Cardiac fibroblast (primary cell): ENCODE results near the gene HSDL1.

ENCODE experiments used
- DNase-seq, 2 donors: peaks; one replicate each; pipeline versions ENCODE4 v3.0.0 to v3.0.0-alpha.2; 2010; ENCODE audit warnings: low read depth in 2 of 2
- H3K4me3 ChIP-seq, 2 donors: replicated peaks in 1 of 2; 1 replicate in 1 of 2; 2 replicates in 1 of 2; pipeline ENCODE4 v1.5.1; 2011; ENCODE audit warnings: low read depth in 2 of 2, low read length in 2 of 2, mild to moderate bottlenecking in 2 of 2, moderate library complexity in 1 of 2
- CTCF ChIP-seq: IDR thresholded peaks from one replicate; pipeline ENCODE4 v1.5.1; 2011; ENCODE audit warnings: low read depth, mild to moderate bottlenecking, low read length, inconsistent platforms

HSDL1 gene

DNA sequence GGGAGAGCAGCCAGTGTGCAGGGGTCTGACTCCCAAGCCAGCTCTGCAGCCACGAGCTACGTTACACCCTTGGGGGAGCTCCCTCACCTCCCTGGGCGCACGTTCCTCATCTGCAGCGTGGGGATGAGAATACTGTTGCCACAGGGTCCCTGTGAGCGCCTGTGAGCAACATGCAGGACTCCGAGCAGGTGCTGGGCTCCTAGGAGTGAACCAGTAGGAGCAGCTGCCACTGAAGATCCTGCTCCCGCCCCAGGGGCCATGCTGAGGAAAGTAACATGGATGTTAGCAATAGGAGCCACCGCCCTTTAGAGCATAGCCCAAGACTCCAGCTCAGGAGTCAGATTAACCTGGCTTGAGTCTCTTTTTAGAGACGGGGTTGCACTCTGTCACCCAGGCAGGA is 16.1 kb upstream of the HSDL1 start:
- no peak for TF ChIP-seq CTCF
- DNase-seq: no peak
- H3K4me3 ChIP-seq: no peak overlapping the region

DNA sequence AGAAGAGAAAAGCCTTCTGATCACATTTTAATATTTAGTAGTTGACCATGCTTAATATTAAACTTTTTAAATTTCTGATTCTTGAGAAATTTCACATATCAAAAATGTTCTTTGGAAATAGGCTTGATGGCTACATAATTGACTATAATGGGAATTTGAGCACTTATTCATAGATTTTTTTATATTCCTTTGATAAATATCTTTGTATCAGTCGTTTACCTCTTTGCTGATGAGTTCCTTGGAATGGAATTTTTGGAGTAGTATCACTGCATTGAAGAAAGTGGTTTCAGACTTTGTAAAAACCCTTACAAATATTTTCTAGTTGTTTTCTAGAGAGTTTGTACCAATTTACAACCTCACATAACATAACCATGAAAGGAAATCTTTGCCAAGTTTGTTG is 14.8 kb upstream of the HSDL1 start:
- H3K4me3 ChIP-seq: no peak overlapping the region
- no peak for TF ChIP-seq CTCF
- no peak for DNase-seq

DNA sequence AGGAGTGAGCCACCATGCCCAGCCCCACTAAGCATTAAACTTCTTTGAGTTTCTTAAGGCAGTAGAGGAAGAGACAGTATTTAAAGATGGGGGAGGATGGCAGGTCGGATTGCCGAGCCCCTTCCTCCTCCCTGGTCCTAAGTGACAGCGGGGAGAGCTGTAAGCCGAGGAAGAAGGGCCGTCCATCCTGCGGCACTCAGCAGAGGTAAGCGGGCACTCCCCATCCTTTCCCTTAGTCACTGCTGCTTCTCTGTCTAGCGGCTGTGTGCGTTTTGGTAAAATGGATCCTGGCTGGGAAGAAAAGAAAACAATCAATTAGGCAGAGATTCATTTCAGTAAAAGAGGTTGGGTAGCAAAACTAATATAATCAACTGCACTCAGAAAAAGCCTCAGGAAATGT is 14.0 kb upstream of the HSDL1 start:
- no peak for TF ChIP-seq CTCF
- DNase-seq: no peak
- H3K4me3 ChIP-seq: no peak overlapping the region

DNA sequence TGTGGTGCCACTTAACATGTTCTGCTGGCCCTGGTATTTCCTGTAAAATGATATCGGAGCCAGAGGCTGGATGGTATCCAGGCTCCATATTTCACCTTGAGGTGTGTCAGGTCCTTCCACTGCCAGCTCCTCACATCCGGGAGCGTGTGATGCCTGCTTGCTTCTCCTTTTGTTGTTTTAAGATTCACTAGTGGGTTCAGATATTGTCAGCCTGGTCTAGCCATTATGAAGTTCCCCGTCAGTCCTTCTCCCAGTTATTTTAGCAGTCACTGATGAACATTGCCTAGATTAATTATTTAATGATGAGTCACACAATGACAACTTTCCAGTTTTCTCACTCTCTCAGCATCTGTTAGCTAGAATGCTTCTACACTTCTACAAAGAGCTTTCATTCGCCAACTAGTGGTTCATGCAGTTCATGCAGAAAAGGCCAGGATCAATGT is 11.4 kb upstream of the HSDL1 start:
- peak in 1 of 2 donors; percentile 29 for DNase-seq
- TF ChIP-seq CTCF: no peak
- H3K4me3 ChIP-seq: no peak overlapping the region

GRCh38 chr16:84155771-84156170 is 10.8 kb upstream of the HSDL1 start:
- no peak overlapping the region for H3K4me3 ChIP-seq
- no peak for DNase-seq
- TF ChIP-seq CTCF: no peak

DNA sequence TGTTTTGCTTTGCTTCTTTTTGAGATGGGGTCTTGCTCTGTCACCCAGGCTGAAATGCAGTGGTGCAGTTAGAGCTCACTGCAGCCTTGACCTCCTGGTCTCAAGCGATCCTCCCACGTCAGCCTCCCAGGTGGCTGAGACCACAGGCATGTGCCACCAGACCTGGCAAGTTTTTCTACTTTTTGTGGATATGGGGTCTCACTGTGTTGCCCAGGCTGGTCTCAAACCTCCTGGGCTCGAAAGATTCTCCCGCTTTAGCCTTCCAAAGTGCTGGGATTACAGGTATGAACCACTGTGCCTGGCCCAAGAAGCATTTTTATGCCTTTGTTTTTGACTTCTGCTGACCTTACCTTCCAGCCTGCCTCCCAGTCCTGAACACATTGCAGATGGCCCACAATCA is 10.2 kb upstream of the HSDL1 start:
- H3K4me3 ChIP-seq: no peak overlapping the region
- TF ChIP-seq CTCF: no peak
- no peak for DNase-seq

- no peak overlapping the region for H3K4me3 ChIP-seq
- TF ChIP-seq CTCF: no peak
- DNase-seq: no peak
Observed at GRCh38 chr16:84153660-84154214, 8.8 kb upstream of the HSDL1 start.
